GM20431 (cell line): ENCODE measurements around the gene ASRGL1.

ENCODE experiments used
- in situ Hi-C: fragments of 300-500 bp; cut with MseI, MboI; formaldehyde crosslinking; loops from one replicate; pipeline ENCODE4 v1.15.0; 2020; ENCODE audit warnings: low sequenced_read_pairs; ENCODE audit not compliant: unreplicated experiment

Gene ASRGL1

GRCh38 chr11:62435846-62436660 lies 98.8 kb downstream of the ASRGL1 start:
- in situ Hi-C loops = no loop called here

GRCh38 chr11:62437616-62438015 lies 100.4 kb downstream of the ASRGL1 start:
- in situ Hi-C loops = no loop called here

- in situ Hi-C loops = no loop called here
Observed at GRCh38 chr11:62438641-62439040, 101.4 kb downstream of the ASRGL1 start.

- in situ Hi-C loops = no loop called here
Observed at GRCh38 chr11:62439785-62440602, 102.7 kb downstream of the ASRGL1 start.
